ENCODE data around the gene SIRPG. TPM values are rescaled to one million over a fixed set of nuclear protein-coding genes. Genes with fewer than 3 reads are reported as not detected.

The SIRPG gene
- total and polyA plus RNA-seq, 10 of the 15 experiments (the other 5 are each of a cell fraction or from before 2014, with no cell fraction given) = 1.1 to 13.0 (median 4.1) TPM

DNA sequence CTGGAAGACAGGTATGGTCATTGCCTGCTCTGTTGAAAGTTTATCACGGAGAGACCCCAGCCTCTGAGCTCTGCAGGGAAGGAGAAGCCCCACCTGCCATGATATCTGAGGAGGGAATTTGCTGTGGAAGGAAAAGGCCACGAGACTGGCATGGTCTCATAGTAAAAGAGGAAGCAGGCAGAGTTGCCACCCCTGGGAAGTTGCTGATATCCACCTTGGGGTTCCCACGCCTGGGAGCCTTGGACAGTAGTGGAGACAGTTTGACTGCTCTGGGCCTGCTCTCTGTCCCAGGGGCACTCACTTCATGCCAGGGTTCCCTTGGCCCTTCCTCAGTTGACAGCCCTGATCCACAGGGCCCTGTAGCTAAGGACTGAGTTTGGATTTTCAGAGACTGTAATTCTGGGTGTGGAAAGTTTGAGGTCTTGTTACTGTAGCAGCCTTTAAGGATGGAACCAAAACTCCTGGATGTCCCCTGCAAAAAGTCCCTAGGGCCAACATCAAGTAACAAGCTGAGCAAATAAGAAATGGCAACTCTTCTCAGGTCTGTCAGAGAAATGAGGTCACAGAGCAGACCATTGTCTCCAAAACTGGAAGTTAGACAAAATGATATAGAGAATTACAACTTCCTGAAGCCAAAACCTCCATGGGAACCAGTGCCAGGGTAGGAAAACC lies 30.9 kb downstream of the SIRPG start (continued):
- TF ChIP-seq HDAC2 (IDR thresholded peaks at IDR 0.05) (no peak), ZNF592 (IDR thresholded peaks at IDR 0.05) (no peak), GATAD2B (conservative IDR thresholded peaks at IDR 0.05; ENCODE audit: low read depth) (0 out of 2 replicates have a peak, but pooled peaks have one; percentile 30), RAD51 (IDR thresholded peaks at IDR 0.05) (no peak), POLR2A (IDR thresholded peaks at IDR 0.05; ENCODE audit: low read depth, low read length) (no peak), SMAD1 (IDR thresholded peaks at IDR 0.05; ENCODE audit: low read depth, partially characterized antibody) (no peak), CREM (IDR thresholded peaks at IDR 0.05; ENCODE audit: low read depth) (peak; percentile 39; the same call in 1 of the 2 replicates), ATF3 (IDR thresholded peaks at IDR 0.05; ENCODE audit: borderline replicate concordance, extremely low read depth, low read depth, low read length) (no peak), CEBPB (IDR thresholded peaks at IDR 0.05; ENCODE audit: borderline replicate concordance in 1 of 2, low read depth in 2 of 2, low read length in 2 of 2) (no peak), E4F1 (IDR thresholded peaks at IDR 0.05; ENCODE audit: borderline replicate concordance, partially characterized antibody) (no peak), BACH1 (IDR thresholded peaks at IDR 0.05; ENCODE audit: borderline replicate concordance) (no peak), CHD4 (IDR thresholded peaks at IDR 0.05) (no peak), MEF2B (IDR thresholded peaks at IDR 0.05; ENCODE audit: partially characterized antibody, poor library complexity, severe bottlenecking) (peak; percentile 80)
- TF ChIP-seq, protein P1, sequence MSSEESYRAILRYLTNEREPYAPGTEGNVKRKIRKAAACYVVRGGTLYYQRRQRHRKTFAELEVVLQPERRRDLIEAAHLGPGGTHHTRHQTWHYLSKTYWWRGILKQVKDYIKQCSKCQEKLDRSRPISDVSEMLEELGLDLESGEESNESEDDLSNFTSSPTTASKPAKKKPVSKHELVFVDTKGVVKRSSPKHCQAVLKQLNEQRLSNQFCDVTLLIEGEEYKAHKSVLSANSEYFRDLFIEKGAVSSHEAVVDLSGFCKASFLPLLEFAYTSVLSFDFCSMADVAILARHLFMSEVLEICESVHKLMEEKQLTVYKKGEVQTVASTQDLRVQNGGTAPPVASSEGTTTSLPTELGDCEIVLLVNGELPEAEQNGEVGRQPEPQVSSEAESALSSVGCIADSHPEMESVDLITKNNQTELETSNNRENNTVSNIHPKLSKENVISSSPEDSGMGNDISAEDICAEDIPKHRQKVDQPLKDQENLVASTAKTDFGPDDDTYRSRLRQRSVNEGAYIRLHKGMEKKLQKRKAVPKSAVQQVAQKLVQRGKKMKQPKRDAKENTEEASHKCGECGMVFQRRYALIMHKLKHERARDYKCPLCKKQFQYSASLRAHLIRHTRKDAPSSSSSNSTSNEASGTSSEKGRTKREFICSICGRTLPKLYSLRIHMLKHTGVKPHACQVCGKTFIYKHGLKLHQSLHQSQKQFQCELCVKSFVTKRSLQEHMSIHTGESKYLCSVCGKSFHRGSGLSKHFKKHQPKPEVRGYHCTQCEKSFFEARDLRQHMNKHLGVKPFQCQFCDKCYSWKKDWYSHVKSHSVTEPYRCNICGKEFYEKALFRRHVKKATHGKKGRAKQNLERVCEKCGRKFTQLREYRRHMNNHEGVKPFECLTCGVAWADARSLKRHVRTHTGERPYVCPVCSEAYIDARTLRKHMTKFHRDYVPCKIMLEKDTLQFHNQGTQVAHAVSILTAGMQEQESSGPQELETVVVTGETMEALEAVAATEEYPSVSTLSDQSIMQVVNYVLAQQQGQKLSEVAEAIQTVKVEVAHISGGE (CRISPR knock-in tag; IDR thresholded peaks at IDR 0.05) = no peak
- TF ChIP-seq, protein P2, sequence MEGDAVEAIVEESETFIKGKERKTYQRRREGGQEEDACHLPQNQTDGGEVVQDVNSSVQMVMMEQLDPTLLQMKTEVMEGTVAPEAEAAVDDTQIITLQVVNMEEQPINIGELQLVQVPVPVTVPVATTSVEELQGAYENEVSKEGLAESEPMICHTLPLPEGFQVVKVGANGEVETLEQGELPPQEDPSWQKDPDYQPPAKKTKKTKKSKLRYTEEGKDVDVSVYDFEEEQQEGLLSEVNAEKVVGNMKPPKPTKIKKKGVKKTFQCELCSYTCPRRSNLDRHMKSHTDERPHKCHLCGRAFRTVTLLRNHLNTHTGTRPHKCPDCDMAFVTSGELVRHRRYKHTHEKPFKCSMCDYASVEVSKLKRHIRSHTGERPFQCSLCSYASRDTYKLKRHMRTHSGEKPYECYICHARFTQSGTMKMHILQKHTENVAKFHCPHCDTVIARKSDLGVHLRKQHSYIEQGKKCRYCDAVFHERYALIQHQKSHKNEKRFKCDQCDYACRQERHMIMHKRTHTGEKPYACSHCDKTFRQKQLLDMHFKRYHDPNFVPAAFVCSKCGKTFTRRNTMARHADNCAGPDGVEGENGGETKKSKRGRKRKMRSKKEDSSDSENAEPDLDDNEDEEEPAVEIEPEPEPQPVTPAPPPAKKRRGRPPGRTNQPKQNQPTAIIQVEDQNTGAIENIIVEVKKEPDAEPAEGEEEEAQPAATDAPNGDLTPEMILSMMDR (IDR thresholded peaks at IDR 0.05 in 2 of 3, conservative IDR thresholded peaks at IDR 0.05 in 1 of 3; ENCODE audit: control insufficient read depth in 2 of 3, extremely low read depth in 1 of 3, insufficient read depth in 1 of 3, low read depth in 3 of 3, low read length in 3 of 3) = no peak

Data from GM12878 (cell line).